HEK293 (cell line): ENCODE data around the gene KRT9.
A peak's percentile ranks its signal among the peaks of the same experiment; 100 is the strongest.

Experiments
- KLF1 ChIP-seq: fragments of 450-650 bp; formaldehyde crosslinking; IDR thresholded peaks from 2 replicates; pipeline ENCODE4 v1.5.1; 2016; ENCODE audit warnings: missing biosample characterization, missing genetic modification characterization
- ZBTB48 ChIP-seq: fragments of 450-650 bp; formaldehyde crosslinking; IDR thresholded peaks from 2 replicates; pipeline ENCODE4 v1.5.1; 2016; ENCODE audit warnings: missing biosample characterization, missing genetic modification characterization
- ZNF10 ChIP-seq: fragments of 450-650 bp; formaldehyde crosslinking; IDR thresholded peaks from 2 replicates; pipeline ENCODE4 v1.5.1; 2017; ENCODE audit warnings: missing biosample characterization, missing genetic modification characterization
- ZNF146 ChIP-seq: fragments of 450-650 bp; formaldehyde crosslinking; IDR thresholded peaks from 2 replicates; pipeline ENCODE4 v1.5.1; 2016; ENCODE audit warnings: missing biosample characterization, missing genetic modification characterization
- ZNF2 ChIP-seq: fragments of 450-650 bp; formaldehyde crosslinking; IDR thresholded peaks from 2 replicates; pipeline ENCODE4 v1.5.1; 2016; ENCODE audit warnings: missing biosample characterization, missing genetic modification characterization
- ZNF221 ChIP-seq: fragments of 450-650 bp; formaldehyde crosslinking; IDR thresholded peaks from 2 replicates; pipeline ENCODE4 v1.5.1; 2017; ENCODE audit warnings: missing biosample characterization, missing genetic modification characterization, borderline replicate concordance
- ZNF24 ChIP-seq: fragments of 450-650 bp; formaldehyde crosslinking; IDR thresholded peaks from 2 replicates; pipeline ENCODE4 v1.5.1; 2016; ENCODE audit warnings: missing biosample characterization, missing genetic modification characterization
- ZNF366 ChIP-seq: fragments of 450-650 bp; formaldehyde crosslinking; conservative IDR thresholded peaks from 2 replicates; pipeline ENCODE4 v1.5.1; 2016; ENCODE audit warnings: missing biosample characterization, missing genetic modification characterization
- ZNF521 ChIP-seq: fragments of 450-650 bp; formaldehyde crosslinking; IDR thresholded peaks from 2 replicates; pipeline ENCODE4 v1.5.1; 2017; ENCODE audit warnings: missing biosample characterization, mild to moderate bottlenecking, missing genetic modification characterization
- ZNF585B ChIP-seq: fragments of 450-650 bp; formaldehyde crosslinking; IDR thresholded peaks from 2 replicates; pipeline ENCODE4 v1.5.1; 2016; ENCODE audit warnings: missing biosample characterization, missing genetic modification characterization
- ZNF624 ChIP-seq: fragments of 450-650 bp; formaldehyde crosslinking; IDR thresholded peaks from 2 replicates; pipeline ENCODE4 v1.5.1; 2017; ENCODE audit warnings: missing biosample characterization, missing genetic modification characterization
- ZNF785 ChIP-seq: fragments of 450-650 bp; formaldehyde crosslinking; IDR thresholded peaks from 2 replicates; pipeline ENCODE4 v1.5.1; 2016; ENCODE audit warnings: missing biosample characterization, missing genetic modification characterization
- TF ChIP-seq, protein P1 (sequence below): fragments of 450-650 bp; formaldehyde crosslinking; IDR thresholded peaks from 2 replicates; pipeline ENCODE4 v1.5.1; 2016; ENCODE audit warnings: missing biosample characterization, missing genetic modification characterization
- TF ChIP-seq, protein P2 (sequence below): fragments of 450-650 bp; formaldehyde crosslinking; IDR thresholded peaks from 2 replicates; pipeline ENCODE4 v1.5.1; 2016; ENCODE audit warnings: missing biosample characterization, missing genetic modification characterization
- TF ChIP-seq, protein P3 (sequence below): fragments of 450-650 bp; formaldehyde crosslinking; IDR thresholded peaks from 2 replicates; pipeline ENCODE4 v1.5.1; 2016; ENCODE audit warnings: missing biosample characterization, missing genetic modification characterization, borderline replicate concordance
- TF ChIP-seq, protein P4 (sequence below): fragments of 450-650 bp; formaldehyde crosslinking; IDR thresholded peaks from 2 replicates; pipeline ENCODE4 v1.5.1; 2017; ENCODE audit warnings: missing biosample characterization, missing genetic modification characterization
- TF ChIP-seq, protein P5 (sequence below): fragments of 450-650 bp; formaldehyde crosslinking; conservative IDR thresholded peaks from 2 replicates; pipeline ENCODE4 v1.5.1; 2016; ENCODE audit warnings: low read depth, missing biosample characterization, missing genetic modification characterization
- TF ChIP-seq, protein P6 (sequence below): fragments of 450-650 bp; formaldehyde crosslinking; IDR thresholded peaks from 2 replicates; pipeline ENCODE4 v1.5.1; 2016; ENCODE audit warnings: missing biosample characterization, missing genetic modification characterization
- TF ChIP-seq, protein P7 (sequence below): fragments of 450-650 bp; formaldehyde crosslinking; IDR thresholded peaks from 2 replicates; pipeline ENCODE4 v1.5.1; 2016; ENCODE audit warnings: missing biosample characterization, missing genetic modification characterization
- TF ChIP-seq, protein P8 (sequence below): fragments of 450-650 bp; formaldehyde crosslinking; IDR thresholded peaks from 2 replicates; pipeline ENCODE4 v1.5.1; 2016; ENCODE audit warnings: missing biosample characterization, missing genetic modification characterization

The KRT9 gene

DNA sequence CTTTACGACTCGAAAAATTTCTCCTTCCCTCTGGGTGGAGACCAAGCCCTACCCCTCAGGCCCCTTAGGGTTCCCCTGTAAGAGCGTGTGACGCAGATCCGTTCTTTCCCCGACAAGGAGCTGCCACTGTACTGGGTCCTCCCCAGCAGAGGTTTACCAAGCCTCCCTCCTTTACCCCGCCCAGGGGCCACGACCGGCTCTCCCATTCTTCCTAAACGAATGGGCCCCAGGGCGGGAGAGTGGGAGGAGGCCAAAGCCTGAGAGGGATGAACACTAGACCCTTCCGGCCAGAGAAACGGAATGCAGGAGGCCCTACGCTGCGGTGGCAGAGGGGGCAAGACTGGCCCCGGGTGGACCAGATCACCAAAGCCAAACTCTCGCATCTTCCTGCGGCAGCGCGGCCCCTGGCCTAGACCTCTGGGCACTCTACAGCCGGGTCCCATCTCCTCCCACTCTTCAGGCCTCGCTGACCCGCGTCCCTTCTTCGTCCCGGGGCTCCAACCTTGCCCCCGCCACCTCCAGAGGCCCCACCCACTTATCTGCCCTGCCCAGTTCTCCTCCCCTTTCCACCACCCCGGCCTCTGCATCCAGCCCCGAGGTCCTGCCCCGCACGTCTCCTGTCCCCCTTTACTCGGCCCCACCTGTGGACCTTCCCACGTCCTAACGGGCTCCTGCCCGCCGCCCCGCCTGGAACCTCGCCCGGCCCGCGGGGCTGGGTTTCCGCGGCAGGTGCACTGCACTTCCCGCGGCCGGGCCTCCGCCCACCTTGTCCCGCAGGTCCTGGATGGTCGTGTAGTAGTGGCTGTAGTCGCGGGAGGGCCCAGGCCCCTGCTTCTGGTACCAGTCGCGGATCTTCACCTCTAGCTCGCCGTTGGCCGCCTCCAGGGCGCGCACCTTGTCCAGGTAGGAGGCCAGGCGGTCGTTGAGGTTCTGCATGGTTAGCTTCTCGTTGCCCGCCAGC, 44.5 kb downstream of the KRT9 start (continued):
- TF ChIP-seq ZBTB48 (tag by site-specific recombination), result peak; percentile 58; the same call in 1 of the 2 replicates
- no peak for TF ChIP-seq ZNF521
- TF ChIP-seq, protein P1, sequence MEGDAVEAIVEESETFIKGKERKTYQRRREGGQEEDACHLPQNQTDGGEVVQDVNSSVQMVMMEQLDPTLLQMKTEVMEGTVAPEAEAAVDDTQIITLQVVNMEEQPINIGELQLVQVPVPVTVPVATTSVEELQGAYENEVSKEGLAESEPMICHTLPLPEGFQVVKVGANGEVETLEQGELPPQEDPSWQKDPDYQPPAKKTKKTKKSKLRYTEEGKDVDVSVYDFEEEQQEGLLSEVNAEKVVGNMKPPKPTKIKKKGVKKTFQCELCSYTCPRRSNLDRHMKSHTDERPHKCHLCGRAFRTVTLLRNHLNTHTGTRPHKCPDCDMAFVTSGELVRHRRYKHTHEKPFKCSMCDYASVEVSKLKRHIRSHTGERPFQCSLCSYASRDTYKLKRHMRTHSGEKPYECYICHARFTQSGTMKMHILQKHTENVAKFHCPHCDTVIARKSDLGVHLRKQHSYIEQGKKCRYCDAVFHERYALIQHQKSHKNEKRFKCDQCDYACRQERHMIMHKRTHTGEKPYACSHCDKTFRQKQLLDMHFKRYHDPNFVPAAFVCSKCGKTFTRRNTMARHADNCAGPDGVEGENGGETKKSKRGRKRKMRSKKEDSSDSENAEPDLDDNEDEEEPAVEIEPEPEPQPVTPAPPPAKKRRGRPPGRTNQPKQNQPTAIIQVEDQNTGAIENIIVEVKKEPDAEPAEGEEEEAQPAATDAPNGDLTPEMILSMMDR (tag by site-specific recombination), result no peak
- TF ChIP-seq, protein P2, sequence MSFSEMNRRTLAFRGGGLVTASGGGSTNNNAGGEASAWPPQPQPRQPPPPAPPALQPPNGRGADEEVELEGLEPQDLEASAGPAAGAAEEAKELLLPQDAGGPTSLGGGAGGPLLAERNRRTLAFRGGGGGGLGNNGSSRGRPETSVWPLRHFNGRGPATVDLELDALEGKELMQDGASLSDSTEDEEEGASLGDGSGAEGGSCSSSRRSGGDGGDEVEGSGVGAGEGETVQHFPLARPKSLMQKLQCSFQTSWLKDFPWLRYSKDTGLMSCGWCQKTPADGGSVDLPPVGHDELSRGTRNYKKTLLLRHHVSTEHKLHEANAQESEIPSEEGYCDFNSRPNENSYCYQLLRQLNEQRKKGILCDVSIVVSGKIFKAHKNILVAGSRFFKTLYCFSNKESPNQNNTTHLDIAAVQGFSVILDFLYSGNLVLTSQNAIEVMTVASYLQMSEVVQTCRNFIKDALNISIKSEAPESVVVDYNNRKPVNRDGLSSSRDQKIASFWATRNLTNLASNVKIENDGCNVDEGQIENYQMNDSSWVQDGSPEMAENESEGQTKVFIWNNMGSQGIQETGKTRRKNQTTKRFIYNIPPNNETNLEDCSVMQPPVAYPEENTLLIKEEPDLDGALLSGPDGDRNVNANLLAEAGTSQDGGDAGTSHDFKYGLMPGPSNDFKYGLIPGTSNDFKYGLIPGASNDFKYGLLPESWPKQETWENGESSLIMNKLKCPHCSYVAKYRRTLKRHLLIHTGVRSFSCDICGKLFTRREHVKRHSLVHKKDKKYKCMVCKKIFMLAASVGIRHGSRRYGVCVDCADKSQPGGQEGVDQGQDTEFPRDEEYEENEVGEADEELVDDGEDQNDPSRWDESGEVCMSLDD (tag by site-specific recombination), result no peak
- TF ChIP-seq, protein P3, sequence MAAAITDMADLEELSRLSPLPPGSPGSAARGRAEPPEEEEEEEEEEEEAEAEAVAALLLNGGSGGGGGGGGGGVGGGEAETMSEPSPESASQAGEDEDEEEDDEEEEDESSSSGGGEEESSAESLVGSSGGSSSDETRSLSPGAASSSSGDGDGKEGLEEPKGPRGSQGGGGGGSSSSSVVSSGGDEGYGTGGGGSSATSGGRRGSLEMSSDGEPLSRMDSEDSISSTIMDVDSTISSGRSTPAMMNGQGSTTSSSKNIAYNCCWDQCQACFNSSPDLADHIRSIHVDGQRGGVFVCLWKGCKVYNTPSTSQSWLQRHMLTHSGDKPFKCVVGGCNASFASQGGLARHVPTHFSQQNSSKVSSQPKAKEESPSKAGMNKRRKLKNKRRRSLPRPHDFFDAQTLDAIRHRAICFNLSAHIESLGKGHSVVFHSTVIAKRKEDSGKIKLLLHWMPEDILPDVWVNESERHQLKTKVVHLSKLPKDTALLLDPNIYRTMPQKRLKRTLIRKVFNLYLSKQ (tag by site-specific recombination), result no peak
- TF ChIP-seq KLF1, result peak; percentile 86
- TF ChIP-seq ZNF146, result no peak
- no peak for TF ChIP-seq ZNF585B (tag by site-specific recombination)
- TF ChIP-seq ZNF10 (tag by site-specific recombination), result no peak
- TF ChIP-seq, protein P4, sequence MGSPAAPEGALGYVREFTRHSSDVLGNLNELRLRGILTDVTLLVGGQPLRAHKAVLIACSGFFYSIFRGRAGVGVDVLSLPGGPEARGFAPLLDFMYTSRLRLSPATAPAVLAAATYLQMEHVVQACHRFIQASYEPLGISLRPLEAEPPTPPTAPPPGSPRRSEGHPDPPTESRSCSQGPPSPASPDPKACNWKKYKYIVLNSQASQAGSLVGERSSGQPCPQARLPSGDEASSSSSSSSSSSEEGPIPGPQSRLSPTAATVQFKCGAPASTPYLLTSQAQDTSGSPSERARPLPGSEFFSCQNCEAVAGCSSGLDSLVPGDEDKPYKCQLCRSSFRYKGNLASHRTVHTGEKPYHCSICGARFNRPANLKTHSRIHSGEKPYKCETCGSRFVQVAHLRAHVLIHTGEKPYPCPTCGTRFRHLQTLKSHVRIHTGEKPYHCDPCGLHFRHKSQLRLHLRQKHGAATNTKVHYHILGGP (tag by site-specific recombination), result no peak
- TF ChIP-seq ZNF2 (tag by site-specific recombination), result no peak; the same call in 1 of the 2 replicates
- 0 out of 2 replicates have a peak, but pooled peaks have one; percentile 10 for TF ChIP-seq ZNF24 (tag by site-specific recombination)
- TF ChIP-seq, protein P5, sequence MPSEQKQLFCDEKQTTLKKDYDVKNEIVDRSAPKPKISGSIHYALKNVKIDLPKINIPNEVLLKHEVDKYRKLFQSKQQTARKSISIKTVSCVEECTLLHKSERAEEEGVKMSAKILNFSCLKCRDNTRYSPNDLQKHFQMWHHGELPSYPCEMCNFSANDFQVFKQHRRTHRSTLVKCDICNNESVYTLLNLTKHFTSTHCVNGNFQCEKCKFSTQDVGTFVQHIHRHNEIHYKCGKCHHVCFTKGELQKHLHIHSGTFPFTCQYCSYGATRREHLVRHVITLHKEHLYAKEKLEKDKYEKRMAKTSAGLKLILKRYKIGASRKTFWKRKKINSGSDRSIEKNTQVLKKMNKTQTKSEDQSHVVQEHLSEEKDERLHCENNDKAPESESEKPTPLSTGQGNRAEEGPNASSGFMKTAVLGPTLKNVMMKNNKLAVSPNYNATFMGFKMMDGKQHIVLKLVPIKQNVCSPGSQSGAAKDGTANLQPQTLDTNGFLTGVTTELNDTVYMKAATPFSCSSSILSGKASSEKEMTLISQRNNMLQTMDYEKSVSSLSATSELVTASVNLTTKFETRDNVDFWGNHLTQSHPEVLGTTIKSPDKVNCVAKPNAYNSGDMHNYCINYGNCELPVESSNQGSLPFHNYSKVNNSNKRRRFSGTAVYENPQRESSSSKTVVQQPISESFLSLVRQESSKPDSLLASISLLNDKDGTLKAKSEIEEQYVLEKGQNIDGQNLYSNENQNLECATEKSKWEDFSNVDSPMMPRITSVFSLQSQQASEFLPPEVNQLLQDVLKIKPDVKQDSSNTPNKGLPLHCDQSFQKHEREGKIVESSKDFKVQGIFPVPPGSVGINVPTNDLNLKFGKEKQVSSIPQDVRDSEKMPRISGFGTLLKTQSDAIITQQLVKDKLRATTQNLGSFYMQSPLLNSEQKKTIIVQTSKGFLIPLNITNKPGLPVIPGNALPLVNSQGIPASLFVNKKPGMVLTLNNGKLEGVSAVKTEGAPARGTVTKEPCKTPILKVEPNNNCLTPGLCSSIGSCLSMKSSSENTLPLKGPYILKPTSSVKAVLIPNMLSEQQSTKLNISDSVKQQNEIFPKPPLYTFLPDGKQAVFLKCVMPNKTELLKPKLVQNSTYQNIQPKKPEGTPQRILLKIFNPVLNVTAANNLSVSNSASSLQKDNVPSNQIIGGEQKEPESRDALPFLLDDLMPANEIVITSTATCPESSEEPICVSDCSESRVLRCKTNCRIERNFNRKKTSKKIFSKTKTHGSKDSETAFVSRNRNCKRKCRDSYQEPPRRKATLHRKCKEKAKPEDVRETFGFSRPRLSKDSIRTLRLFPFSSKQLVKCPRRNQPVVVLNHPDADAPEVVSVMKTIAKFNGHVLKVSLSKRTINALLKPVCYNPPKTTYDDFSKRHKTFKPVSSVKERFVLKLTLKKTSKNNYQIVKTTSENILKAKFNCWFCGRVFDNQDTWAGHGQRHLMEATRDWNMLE (tag by site-specific recombination), result no peak
- no peak for TF ChIP-seq ZNF221
- TF ChIP-seq, protein P6, sequence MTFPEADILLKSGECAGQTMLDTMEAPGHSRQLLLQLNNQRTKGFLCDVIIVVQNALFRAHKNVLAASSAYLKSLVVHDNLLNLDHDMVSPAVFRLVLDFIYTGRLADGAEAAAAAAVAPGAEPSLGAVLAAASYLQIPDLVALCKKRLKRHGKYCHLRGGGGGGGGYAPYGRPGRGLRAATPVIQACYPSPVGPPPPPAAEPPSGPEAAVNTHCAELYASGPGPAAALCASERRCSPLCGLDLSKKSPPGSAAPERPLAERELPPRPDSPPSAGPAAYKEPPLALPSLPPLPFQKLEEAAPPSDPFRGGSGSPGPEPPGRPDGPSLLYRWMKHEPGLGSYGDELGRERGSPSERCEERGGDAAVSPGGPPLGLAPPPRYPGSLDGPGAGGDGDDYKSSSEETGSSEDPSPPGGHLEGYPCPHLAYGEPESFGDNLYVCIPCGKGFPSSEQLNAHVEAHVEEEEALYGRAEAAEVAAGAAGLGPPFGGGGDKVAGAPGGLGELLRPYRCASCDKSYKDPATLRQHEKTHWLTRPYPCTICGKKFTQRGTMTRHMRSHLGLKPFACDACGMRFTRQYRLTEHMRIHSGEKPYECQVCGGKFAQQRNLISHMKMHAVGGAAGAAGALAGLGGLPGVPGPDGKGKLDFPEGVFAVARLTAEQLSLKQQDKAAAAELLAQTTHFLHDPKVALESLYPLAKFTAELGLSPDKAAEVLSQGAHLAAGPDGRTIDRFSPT (tag by site-specific recombination), result peak; percentile 72
- no peak for TF ChIP-seq ZNF624 (tag by site-specific recombination)
- no peak for TF ChIP-seq ZNF785 (tag by site-specific recombination)
- TF ChIP-seq, protein P7, sequence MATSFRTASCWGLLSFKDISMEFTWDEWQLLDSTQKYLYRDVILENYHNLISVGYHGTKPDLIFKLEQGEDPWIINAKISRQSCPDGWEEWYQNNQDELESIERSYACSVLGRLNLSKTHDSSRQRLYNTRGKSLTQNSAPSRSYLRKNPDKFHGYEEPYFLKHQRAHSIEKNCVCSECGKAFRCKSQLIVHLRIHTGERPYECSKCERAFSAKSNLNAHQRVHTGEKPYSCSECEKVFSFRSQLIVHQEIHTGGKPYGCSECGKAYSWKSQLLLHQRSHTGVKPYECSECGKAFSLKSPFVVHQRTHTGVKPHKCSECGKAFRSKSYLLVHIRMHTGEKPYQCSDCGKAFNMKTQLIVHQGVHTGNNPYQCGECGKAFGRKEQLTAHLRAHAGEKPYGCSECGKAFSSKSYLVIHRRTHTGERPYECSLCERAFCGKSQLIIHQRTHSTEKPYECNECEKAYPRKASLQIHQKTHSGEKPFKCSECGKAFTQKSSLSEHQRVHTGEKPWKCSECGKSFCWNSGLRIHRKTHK (tag by site-specific recombination), result no peak
- TF ChIP-seq ZNF366 (tag by site-specific recombination), result peak; percentile 27; the same call in 1 of the 2 replicates
- TF ChIP-seq, protein P8, sequence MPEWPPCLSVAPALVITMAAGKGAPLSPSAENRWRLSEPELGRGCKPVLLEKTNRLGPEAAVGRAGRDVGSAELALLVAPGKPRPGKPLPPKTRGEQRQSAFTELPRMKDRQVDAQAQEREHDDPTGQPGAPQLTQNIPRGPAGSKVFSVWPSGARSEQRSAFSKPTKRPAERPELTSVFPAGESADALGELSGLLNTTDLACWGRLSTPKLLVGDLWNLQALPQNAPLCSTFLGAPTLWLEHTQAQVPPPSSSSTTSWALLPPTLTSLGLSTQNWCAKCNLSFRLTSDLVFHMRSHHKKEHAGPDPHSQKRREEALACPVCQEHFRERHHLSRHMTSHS (tag by site-specific recombination), result no peak
